AG09319 (cell line): ENCODE measurements around the gene ARAP1.

Source experiments
- DNase-seq: peaks from one replicate; pipeline ENCODE4 v3.0.0-alpha.2; 2010; ENCODE audit warnings: low read depth; ENCODE audit errors: extremely low read depth
- TF ChIP-seq, protein P1 (sequence below): IDR thresholded peaks from 2 replicates; pipeline ENCODE4 v1.5.1; 2011; ENCODE audit warnings: low read depth, mild to moderate bottlenecking, inconsistent platforms, low read length, moderate library complexity

ARAP1 gene

DNA sequence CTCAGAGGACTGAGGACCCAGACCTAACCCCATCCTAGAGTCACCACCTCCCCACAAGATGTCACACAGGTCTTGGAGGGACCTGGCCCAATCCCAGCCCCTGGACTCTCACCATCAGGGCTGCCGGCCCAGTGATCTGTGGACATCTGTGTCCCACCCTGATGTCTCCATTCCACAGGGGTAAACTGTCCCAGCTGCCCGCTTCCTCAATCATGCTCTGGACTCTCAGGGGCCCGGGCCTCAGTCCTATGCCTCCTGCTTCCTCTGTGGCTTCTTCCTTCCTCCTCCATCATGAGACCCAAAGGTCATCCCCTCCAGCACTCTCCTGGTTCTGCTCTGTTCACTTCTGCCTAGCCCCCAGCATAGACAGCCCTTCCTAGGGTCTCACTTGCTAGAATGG lies 32.2 kb downstream of the ARAP1 start:
- DNase-seq: no peak
- TF ChIP-seq, protein P1, sequence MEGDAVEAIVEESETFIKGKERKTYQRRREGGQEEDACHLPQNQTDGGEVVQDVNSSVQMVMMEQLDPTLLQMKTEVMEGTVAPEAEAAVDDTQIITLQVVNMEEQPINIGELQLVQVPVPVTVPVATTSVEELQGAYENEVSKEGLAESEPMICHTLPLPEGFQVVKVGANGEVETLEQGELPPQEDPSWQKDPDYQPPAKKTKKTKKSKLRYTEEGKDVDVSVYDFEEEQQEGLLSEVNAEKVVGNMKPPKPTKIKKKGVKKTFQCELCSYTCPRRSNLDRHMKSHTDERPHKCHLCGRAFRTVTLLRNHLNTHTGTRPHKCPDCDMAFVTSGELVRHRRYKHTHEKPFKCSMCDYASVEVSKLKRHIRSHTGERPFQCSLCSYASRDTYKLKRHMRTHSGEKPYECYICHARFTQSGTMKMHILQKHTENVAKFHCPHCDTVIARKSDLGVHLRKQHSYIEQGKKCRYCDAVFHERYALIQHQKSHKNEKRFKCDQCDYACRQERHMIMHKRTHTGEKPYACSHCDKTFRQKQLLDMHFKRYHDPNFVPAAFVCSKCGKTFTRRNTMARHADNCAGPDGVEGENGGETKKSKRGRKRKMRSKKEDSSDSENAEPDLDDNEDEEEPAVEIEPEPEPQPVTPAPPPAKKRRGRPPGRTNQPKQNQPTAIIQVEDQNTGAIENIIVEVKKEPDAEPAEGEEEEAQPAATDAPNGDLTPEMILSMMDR: no peak

DNA sequence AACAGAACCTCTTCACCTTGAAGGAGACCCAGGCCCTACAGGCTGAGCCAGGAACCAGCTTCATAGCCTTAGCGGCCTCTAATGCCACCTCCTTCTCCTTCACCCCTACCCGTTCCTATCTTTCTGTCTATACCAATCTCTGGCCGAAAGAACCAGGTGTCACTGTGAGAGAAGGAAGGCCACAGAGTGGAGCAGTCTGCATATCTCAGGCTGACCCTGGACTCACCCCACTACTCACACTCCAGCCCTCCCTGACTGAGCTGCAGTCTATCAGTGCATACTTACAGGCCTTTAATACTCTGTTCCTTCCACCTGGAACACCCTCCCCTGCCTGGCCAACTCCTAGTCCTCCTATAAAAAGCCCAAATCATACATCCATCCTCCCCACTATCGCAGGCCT lies 32.7 kb downstream of the ARAP1 start:
- TF ChIP-seq, protein P1: no peak
- DNase-seq: no peak

DNA sequence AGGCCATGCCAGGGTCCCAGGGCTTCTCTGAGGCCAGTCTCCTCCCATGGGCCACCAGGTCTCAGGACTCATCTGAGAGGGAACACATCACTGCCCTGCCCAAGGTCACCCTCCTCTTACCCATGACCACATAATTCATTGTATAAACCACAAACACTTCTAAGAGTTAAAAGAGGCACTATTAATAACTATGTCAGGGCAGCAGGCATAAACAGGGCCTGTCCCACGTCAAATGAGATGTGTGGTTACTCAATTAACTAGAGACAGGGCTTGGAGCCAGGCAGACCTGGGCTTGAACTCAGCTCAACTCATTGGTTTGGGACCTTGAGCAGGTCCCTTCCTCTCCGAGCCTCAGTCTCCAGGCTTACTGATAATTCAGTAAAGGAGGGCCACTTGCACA lies 33.1 kb downstream of the ARAP1 start:
- no peak for DNase-seq
- TF ChIP-seq, protein P1: no peak

DNA sequence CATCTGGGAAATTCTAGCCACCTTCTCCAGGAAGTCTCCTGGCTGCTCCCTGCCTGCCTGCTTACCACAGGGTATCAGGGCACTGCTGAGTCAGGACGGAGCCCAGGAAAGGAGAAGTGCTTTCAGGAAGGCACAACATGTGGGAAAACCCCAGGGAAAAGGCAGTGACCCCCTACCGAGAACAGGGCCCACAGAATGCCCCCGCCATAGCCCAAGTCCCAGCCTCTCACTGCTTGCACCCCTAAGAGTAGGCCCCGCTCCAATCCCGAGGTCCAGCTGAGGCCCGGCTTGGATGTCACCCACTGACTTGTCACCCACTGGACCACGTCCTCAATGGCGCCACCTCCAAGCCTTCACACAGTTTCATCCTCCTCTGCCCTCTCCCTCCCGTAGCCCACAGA lies 34.1 kb downstream of the ARAP1 start:
- TF ChIP-seq, protein P1: no peak
- no peak for DNase-seq

DNA sequence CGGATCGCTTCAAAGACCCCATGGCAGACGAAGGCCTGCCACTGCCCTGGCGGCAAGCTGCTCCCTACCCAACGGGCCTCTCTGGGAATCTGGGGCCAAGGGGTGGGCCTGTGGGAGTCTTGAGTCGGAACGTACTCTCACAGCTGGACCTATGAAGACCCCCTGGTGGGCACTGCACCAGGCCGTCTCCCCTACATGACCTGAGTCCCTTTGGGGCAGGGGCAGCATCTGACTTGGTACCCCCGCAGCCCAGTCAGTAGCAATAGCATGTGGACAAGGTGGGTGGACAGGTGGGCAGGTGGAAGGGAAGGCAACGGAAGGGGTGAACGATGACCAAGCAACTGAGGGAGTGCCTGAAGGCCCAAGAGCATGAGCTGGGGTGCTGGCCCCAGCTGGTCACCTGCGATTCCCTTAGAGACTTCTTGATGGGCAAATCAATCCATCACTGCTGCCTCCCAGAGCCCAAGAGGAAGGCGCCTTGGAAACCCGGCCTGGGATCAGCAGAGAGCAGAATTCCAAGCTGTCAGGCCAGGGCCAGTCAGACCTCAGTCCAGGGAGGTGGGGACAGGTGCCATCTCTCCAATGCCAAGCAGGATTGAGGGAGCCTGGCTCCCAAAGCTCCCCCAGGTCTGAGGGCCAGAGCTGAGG lies 35.3 kb downstream of the ARAP1 start:
- TF ChIP-seq, protein P1: no peak
- no peak for DNase-seq

DNA sequence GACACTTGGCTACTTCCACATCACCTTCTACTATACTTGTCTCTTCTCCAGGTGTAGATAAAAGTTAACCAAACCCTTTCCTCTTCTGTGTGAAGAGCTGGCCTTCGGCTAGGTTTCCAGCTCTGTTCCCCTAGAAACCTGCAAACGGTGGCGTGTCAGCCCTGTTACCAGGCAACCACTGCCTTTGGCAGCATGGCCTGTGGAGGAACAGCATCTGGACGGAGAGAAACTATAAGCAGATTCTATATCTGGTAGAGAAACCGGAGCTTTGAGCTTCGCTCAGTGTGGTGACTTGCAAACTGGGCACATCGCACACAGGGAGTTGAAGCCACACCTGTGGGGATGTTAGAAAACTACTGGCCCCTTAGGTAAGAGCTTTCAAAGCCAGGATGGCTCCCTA lies 35.9 kb downstream of the ARAP1 start:
- TF ChIP-seq, protein P1: no peak
- DNase-seq: no peak

DNA sequence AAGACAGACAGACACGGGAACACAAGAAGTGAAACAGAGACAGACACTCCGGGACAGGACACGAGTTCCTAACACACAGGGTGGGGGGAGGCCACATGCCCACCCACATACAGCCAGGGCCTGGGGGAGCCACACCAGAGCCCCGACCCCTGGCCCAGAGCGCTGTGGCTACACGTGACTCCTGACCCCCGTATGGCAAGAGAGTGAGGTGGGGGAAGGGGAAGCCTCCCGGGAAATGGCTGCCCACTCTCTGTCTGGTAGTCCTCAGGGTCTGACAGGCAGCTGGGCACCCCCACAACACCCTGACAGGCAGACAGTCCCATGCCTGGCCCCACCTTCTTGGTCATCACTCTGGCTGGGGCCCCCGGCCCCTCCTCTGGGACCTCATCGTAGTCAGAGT lies 39.4 kb downstream of the ARAP1 start:
- TF ChIP-seq, protein P1: no peak
- DNase-seq: no peak
